Prostate gland (tissue), 2 donors: ENCODE results near the gene CLASP1. TPM values are rescaled to one million over a fixed set of nuclear protein-coding genes. Genes with fewer than 3 reads are reported as not detected.

ENCODE experiments used
- DNase-seq: peaks from one replicate; pipeline ENCODE4 v3.0.0-alpha.2; 2019; ENCODE audit warnings: low spot score
- H3K27ac ChIP-seq, 2 donors: fragments of 200-600 bp; sonication (generic); 2 replicates each; pipeline ENCODE4 v1.5.1; 2017 to 2019
- H3K27me3 ChIP-seq: fragments of 200-600 bp; sonication (generic); replicated peaks from 2 replicates; pipeline ENCODE4 v1.5.1; 2019; ENCODE audit not compliant: insufficient read depth
- H3K36me3 ChIP-seq, 2 donors: fragments of 200-600 bp; sonication (generic); 1 replicate in 1 of 2; 2 replicates in 1 of 2; pipeline versions ENCODE4 v1.5.1 to v1.8.1; 2017 to 2019
- H3K4me1 ChIP-seq: fragments of 200-600 bp; sonication (generic); replicated peaks from 2 replicates; pipeline ENCODE4 v1.5.1; 2019
- H3K4me3 ChIP-seq, 2 donors: fragments of 200-600 bp; sonication (generic); 2 replicates each; pipeline ENCODE4 v1.5.1; 2017 to 2019
- H3K9me3 ChIP-seq: fragments of 200-600 bp; sonication (generic); 2 replicates; pipeline ENCODE4 v1.5.1; 2017
- POLR2A ChIP-seq: fragments of 450-650 bp; IDR thresholded peaks from one replicate; pipeline ENCODE4 v1.6.1; 2016; ENCODE audit warnings: antibody characterized with exemption, mild to moderate bottlenecking
- POLR2AphosphoS5 ChIP-seq: sonication (generic); formaldehyde crosslinking; IDR thresholded peaks from one replicate; pipeline ENCODE4 v1.6.1; 2017; ENCODE audit warnings: antibody characterized with exemption
- WGBS: methylation state at CpG from one replicate; pipeline ENCODE4 v1.1.5; 2018; 5-methylcytosine and 5-hydroxymethylcytosine counted together
- intact Hi-C: fragments of 100-400 bp; cut with DNase I; formaldehyde crosslinking; loops from one replicate; pipeline ENCODE4 v1.14.2; 2022
- total RNA-seq, 2 donors: library from RNA; depleted of rRNA; stranded (reverse); fragments of >200 nt; gene quantifications; one replicate each; pipeline ENCODE4 v1.1.0, GENCODE V29; 2016
- TF ChIP-seq, protein P1 (sequence below), 4 experiments: fragments of 200-600 bp in 2 of 4; fragments of 450-650 bp in 2 of 4; sonication (generic) in 2 of 4; IDR thresholded peaks; 1 replicate in 3 of 4; 2 replicates in 1 of 4; pipeline ENCODE4 v1.5.1; 2016 to 2019; ENCODE audit warnings: antibody characterized with exemption in 4 of 4, mild to moderate bottlenecking in 2 of 4, moderate library complexity in 2 of 4

The CLASP1 gene
- total RNA-seq, 2 donors from 2014 or later, result 44.4 to 90.2 TPM

DNA sequence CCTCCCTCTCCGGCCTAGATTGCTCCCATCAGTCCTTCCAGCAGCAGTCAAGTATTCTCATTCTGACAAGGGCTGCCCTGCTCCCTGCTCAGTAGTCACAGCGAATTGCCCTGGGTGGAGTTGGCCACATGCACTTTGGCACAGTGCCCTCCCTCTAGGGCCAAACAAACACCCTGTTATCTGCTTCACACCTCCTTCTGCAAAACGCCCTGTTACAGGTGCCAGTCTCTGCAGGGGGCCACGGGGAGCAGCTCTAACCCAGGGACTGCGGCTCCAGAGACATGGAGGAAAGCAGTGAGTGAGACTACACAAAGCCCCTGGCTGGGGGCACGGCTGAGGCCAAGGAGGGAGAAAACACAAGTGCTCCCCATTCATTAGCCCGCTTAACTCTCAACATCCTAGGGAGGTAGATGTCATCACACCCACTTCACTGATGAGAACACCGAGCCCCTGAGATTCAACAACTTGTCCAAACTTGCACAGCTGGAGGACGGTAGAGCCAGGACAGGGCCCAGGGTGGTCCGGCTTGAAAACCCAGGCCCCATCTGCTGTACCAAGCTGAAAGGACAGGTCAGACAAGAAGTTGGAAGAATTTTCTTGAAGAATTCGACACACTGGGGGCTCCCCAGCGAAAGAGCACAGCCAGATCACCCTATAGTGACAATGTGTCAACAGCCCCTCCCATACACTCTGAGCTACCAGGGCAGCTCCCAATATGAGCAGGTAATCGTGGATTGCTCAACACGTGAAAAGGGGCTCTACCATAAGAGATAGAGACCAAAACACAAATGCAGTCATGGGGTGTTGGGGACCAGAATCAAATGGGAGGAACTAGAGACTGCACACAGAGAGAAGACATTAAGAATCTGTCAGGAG is 355.6 kb downstream of the CLASP1 start:
- no peaks in the 10 kb centered on the region for H3K4me1 ChIP-seq
- WGBS, result 78% methylated on average over 14 of the region's 14 CpGs
- TF ChIP-seq POLR2A (no peak), POLR2AphosphoS5 (no peak)
- TF ChIP-seq, protein P1, sequence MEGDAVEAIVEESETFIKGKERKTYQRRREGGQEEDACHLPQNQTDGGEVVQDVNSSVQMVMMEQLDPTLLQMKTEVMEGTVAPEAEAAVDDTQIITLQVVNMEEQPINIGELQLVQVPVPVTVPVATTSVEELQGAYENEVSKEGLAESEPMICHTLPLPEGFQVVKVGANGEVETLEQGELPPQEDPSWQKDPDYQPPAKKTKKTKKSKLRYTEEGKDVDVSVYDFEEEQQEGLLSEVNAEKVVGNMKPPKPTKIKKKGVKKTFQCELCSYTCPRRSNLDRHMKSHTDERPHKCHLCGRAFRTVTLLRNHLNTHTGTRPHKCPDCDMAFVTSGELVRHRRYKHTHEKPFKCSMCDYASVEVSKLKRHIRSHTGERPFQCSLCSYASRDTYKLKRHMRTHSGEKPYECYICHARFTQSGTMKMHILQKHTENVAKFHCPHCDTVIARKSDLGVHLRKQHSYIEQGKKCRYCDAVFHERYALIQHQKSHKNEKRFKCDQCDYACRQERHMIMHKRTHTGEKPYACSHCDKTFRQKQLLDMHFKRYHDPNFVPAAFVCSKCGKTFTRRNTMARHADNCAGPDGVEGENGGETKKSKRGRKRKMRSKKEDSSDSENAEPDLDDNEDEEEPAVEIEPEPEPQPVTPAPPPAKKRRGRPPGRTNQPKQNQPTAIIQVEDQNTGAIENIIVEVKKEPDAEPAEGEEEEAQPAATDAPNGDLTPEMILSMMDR (IDR thresholded peaks at IDR 0.05), result no peak
- H3K36me3 ChIP-seq, result no peaks in the 10 kb centered on the region
- H3K27me3 ChIP-seq, result no peaks in the 10 kb centered on the region
- DNase-seq, result no peak
- intact Hi-C loops, result no loop called here
- no peaks in the 10 kb centered on the region for H3K9me3 ChIP-seq
- H3K27ac ChIP-seq, result no peak overlapping the region
- no peak overlapping the region for H3K4me3 ChIP-seq

DNA sequence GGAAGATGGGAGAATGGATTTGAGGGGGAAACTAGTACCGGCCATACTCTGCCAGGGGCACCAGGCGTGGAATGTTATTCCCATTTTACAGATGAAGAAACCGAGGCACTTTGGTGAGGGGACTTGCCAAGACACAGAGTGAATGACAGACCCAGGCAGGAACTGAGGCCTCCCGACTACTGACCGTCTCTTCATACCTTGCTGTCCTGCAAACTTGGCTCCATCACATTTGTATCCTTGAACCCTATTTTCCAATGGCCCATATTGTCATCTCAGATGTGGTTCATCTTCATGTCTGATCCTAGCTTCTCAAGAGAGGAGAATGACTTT is 358.0 kb downstream of the CLASP1 start:
- H3K27ac ChIP-seq, result no peak overlapping the region
- intact Hi-C loops, result no loop called here
- no peaks in the 10 kb centered on the region for H3K9me3 ChIP-seq
- no peaks in the 10 kb centered on the region for H3K27me3 ChIP-seq
- no peaks in the 10 kb centered on the region for H3K4me1 ChIP-seq
- no peak overlapping the region for H3K4me3 ChIP-seq
- TF ChIP-seq, protein P1 (IDR thresholded peaks at IDR 0.05), result no peak
- no peak for TF ChIP-seq POLR2AphosphoS5
- TF ChIP-seq POLR2A, result no peak
- 93% methylated on average over 5 of the region's 5 CpGs for WGBS
- no peaks in the 10 kb centered on the region for H3K36me3 ChIP-seq
- DNase-seq, result no peak

DNA sequence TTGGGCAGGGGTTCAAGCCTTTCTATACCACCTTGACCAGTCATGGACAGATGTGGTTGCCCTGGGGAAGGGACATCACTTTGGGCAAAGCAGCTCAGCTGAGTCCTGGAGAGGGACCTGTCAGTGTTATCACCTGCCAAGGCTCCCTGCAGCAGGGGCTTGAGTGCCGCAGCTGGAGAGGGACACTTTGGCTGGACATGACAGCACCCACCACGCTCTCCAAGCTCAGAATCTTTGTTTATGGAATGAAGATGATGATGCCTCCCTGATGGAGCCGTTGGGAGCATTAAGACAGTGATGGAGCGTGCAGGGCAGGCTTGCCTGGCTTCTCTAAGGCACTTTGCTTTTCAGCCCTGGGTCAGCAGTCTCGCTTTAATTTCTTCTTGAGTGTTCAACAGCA is 360.0 kb downstream of the CLASP1 start:
- no peak for DNase-seq
- whole genome bisulfite sequencing, result 86% methylated on average over 5 of the region's 5 CpGs
- Histone ChIP-seq H3K27me3 (no peaks in the 10 kb centered on the region), H3K4me1 (no peaks in the 10 kb centered on the region), H3K36me3 (no peaks in the 10 kb centered on the region), H3K27ac (no peak overlapping the region), H3K4me3 (no peak overlapping the region), H3K9me3 (no peaks in the 10 kb centered on the region)
- intact Hi-C loops, result no loop called here
- TF ChIP-seq, protein P1 (IDR thresholded peaks at IDR 0.05), result no peak
- TF ChIP-seq POLR2AphosphoS5 (no peak), POLR2A (no peak)

DNA sequence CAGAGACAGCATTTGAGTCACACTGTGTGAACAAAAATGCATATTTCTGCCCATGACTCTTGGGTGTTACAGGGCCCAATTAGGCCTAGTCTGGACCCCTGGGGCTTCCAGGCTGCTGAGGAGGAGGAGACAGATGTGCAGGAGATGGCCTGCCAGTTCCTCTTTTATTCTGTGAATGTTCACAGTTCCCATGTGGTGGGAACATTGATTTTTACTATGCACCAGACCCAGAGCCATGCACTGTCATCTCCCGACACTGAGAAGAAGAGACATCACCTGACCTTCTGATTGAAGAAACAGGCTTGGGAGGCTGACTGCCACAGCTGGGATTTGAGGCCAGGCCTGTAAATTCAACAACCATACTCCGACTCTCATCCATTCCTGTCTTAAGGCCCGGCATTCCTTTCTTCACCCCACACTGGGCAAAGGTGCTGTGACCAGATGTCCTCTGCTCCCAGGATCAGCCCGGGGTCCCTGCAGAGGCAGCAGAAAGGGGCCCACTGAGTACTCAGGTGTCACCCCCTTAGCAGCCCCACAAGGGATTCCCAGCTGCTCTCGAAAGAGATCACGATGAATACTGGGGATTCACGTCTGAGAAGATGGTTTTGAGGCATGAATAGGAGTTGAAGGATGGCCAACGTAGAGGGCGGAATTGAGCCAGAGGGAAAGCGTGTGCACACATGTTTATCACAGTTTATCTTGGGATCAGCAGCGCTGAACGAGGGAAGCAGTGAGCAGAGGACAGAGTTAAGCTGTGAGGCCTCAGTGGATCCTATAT is 360.6 kb downstream of the CLASP1 start:
- 75% methylated on average over 12 of the region's 12 CpGs for WGBS

More for the DNA sequence above, 360.6 kb downstream of the CLASP1 start:
- Histone ChIP-seq H3K4me1 (no peaks in the 10 kb centered on the region), H3K36me3 (no peaks in the 10 kb centered on the region), H3K4me3 (no peak overlapping the region), H3K27ac (no peak overlapping the region), H3K9me3 (no peaks in the 10 kb centered on the region), H3K27me3 (no peaks in the 10 kb centered on the region)
- no peak for DNase-seq
- intact Hi-C loops, result no loop called here
- TF ChIP-seq POLR2AphosphoS5 (no peak), POLR2A (no peak)
- TF ChIP-seq, protein P1 (IDR thresholded peaks at IDR 0.05), result no peak
